Hepatocyte (in vitro differentiated cells): ENCODE data around the gene LRP3.

Experiments
- CTCF ChIP-seq: fragments of 200-600 bp; sonication (generic); IDR thresholded peaks from 2 replicates; pipeline ENCODE4 v1.5.1; 2016; ENCODE audit warnings: antibody characterized with exemption, mild to moderate bottlenecking; ENCODE audit not compliant: poor library complexity
- EZH2 ChIP-seq: fragments of 200-600 bp; sonication (generic); IDR thresholded peaks from 2 replicates; pipeline ENCODE4 v1.6.1; 2016; ENCODE audit warnings: antibody characterized with exemption, mild to moderate bottlenecking, borderline replicate concordance
- EZH2phosphoT487 ChIP-seq: fragments of 200-600 bp; sonication (generic); IDR thresholded peaks from one replicate; pipeline ENCODE4 v1.6.1; 2018; ENCODE audit warnings: antibody characterized with exemption, mild to moderate bottlenecking, low read depth, moderate library complexity; ENCODE audit not compliant: unreplicated experiment, severe bottlenecking

GRCh38 chr19:33248104-33248503 is 54.0 kb downstream of the LRP3 start:
- TF ChIP-seq CTCF = no peak
- TF ChIP-seq EZH2 = no peak
- TF ChIP-seq EZH2phosphoT487 = no peak
